Fibroblast of lung (primary cell): ENCODE results near the gene MYO3B.

Experiments
- CTCF ChIP-seq, 2 donors: IDR thresholded peaks in 1 of 2; conservative IDR thresholded peaks in 1 of 2; 1 replicate in 1 of 2; 2 replicates in 1 of 2; pipeline ENCODE4 v1.5.1; 2011 to 2012; ENCODE audit warnings: low read length in 2 of 2, control low read depth in 1 of 2, inconsistent platforms in 1 of 2, low read depth in 1 of 2, mild to moderate bottlenecking in 1 of 2
- EZH2 ChIP-seq: IDR thresholded peaks from 2 replicates; pipeline ENCODE4 v1.5.1; 2012; ENCODE audit warnings: low read length, control low read depth, mild to moderate bottlenecking; ENCODE audit errors: missing control alignments

DNA sequence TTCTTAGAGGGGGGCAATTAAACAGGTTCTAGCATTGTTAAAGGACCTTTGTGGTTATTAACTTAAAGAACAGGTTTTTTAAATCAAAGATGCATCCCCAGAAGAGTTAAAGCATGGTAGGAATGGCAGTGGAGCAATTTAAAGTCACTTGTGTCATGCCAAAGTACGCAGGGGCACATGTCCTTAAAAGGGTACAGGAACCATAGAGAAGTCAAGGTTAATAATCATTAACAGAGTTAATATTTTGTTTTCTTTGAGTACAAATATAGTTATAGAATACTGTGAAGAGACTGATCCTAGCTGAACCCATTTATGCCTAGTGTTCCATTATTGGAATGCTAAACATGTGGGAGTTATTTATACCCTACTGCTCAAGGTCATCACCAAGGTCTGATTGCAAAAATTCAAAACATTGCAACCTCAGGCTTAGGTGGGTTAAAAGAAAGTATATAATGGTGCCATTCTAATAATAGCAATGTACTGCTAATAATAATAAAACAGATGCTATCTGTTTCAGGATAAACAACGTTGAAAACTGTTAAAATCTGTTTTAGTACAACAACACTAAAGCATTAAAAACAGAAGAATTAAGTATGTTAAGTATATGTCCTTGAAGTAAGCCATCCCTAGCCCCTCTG is 216.0 kb downstream of the MYO3B start:
- TF ChIP-seq EZH2 = no peak
- no peak for TF ChIP-seq CTCF (conservative IDR thresholded peaks at IDR 0.05 in 1 of 2, IDR thresholded peaks at IDR 0.05 in 1 of 2; ENCODE audit: low read depth in 1 of 2, low read length in 2 of 2)
